Measurements from ENCODE around the gene ETS2.
"Not testable (repeated sequence)": the region's sequence is repeated elsewhere in the genome, so short reads cannot be mapped to it uniquely, and the experiment has no call there.

ETS2 gene

DNA sequence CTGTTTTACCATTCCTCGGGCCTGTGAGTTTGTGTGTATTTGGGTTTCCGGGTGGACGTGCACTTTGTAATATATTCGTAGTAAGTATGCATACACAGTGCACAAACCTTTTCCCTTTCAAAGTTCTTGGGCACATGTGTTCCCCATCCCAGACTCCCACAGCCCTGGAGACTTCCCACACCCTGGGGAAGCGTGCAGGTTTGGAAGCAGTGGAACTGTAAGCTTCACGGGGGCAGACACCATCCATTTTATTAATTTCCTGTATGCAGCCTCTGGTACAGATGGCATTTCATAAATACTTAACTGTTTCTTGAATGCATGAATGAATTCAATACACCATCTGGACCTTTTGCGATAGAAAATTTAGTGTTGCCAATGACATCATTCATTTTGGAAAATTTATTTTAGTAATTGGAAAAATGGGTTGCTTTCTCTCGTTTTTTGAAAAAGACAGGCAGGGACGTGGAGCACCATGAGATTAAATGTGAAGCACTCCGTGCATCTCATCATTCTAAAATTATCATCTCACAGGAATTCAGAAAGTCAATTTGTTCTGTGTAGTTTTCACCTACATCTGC lies 10.8 kb downstream of the ETS2 start:
- DNase-seq, result peak in 1 of 56 donors; percentile 16

DNA sequence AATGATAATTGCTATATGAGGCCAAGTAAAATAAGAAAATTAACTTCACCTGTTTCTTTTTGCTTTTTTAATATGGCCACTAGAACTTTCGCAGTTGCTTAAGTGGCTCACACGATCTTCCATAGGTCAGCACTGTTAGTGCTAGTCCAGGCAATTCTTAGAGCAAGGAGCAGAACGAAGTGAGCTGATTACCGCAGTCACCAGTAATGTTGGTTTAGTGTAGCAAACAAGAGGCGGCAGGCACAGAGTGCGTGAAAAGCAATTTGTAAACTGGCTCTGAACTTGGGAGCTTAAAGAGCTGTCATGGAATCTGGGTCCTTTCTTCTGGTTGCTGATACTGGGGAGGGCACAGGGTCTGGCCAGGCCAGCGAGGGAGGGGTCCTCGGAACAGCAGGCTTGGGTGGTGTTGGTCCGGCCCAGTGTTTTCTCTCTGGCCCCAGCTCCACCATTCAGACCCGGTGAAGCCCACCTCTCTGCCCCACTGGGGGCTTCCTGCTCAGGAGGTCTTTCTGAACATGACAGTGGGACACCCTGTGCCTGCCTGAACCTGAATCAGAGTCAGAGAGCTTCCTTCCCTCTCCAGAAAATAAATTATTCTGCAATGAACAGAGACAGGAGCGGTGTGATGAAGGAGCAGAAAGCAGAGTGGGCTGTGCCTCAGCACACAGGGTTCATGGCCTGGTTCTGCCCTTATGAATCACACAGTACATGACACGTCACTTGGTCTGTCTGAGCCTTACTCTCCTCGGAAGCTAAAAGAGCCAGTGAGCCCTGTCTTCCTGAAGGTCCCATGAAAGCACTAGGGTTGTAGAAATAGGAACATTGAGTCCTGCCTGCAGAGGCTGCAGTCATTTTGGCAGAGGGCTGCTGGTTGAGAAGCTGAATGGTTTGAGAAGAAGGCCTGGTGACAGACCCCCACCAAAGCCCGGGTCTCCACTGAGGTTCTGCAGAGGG lies 11.9 kb downstream of the ETS2 start:
- DNase-seq, result no peak

GRCh38 chr21:38818325-38818723 lies 12.6 kb downstream of the ETS2 start:
- DNase-seq, result no peak

DNA sequence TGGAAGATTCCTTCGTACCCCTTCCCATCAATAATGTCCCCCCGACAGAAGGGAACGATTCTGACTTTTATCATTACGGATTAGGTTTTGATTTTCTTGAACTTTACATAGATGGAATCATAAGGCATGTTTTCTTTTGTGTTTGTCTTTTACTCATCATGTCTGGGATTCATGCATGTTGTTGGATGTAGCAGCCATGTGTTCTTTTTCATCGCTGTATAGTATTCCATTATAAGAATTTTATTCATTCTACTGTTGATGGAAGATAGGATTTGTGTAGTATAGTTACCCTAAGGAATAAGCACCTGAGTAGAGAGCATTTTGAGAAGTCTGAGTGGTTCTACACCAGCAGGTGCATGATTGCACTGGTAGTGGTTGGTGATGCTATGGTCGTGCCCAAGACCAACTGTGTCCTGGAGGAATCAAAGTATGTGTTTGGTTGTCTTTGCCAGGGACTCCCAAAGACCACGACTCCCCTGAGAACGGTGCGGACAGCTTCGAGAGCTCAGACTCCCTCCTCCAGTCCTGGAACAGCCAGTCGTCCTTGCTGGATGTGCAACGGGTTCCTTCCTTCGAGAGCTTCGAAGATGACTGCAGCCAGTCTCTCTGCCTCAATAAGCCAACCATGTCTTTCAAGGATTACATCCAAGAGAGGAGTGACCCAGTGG lies 13.5 kb downstream of the ETS2 start:
- DNase-seq, result no peak

GRCh38 chr21:38819719-38820159 lies 14.0 kb downstream of the ETS2 start:
- DNase-seq, result no peak

DNA sequence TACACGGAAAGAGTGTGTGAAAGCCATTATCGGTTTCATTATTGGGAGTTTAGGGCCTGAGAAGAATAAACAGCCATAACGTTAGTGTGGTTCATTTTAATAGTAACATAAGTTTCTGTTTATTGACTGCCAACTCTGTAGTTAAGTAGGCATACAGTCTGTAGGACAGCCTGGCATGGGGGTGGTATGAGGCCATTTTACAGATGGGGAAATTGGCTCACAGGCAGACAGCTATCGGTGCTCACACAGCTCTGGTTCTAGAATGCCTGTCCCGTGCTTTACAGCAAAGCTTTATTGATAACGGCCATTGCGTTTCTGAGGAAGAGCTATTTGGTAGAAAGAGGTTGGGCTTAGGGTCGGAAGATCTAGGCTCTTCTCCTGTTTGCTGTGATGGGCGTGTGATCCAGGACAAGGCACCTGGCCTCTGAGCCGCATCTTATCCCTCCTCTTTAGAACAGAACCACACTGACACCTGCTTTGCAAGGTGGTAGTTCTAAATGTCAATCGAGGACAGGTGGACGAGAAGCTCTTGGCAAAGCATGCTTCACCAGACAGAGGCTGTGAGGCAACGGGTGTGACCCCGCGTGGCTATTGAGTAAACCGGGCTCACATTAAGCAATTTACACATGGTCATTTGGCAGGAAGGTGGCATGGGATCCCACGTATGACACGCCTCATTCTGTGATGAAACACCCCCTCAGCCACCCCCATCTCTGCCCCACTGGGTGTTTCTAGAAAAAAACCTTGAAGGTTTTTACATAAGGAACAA lies 14.9 kb downstream of the ETS2 start:
- DNase-seq, result no peak

DNA sequence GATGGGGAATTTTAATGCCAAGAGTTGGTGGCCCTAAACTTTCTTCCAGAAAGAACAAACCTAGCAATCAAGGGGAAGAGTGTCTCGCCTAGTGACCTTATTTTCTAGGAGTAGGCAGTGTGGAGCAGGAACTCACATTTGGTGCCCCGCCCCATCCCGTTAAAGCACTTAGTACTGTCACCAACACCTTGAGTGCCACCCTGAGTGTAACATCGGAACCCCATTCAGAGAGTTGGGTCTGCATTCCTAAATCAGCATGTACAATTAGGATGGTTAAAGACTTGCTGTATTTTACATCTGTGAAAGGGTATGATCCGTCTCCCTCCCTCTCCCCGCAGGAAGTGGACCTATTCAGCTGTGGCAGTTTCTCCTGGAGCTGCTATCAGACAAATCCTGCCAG lies 15.5 kb downstream of the ETS2 start:
- no peak for DNase-seq

GRCh38 chr21:38821959-38822682 lies 16.4 kb downstream of the ETS2 start:
- DNase-seq, result no peak

GRCh38 chr21:38822778-38823238 lies 17.1 kb downstream of the ETS2 start:
- no peak for DNase-seq

- DNase-seq, result no peak
These were observed 18.0 kb downstream of the ETS2 start for GRCh38 chr21:38823737-38824123.

DNA sequence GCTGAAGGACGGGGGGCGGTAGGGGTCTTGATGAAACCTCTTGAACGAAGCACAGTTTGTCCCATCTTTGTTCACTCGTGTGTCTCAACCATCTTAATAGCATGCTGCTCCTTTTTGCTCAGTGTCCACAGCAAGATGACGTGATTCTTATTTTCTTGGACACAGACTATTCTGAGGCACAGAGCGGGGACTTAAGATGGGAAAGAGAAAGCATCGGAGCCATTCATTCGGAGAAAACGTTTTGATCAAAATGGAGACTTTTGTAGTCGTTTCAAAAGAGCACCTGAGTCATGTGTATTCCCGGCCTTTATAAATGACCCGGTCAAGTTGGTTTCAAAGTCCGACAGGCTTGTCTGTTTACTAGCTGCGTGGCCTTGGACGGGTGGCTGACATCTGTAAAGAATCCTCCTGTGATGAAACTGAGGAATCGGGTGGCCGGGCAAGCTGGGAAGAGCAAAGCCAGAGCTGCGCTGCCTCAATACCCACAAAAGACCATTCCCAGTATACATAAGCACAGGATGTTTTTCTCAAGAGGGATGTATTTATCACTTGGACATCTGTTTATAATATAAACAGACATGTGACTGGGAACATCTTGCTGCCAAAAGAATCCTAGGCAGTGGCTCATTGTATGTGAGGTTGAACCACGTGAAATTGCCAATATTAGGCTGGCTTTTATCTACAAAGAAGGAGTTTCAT lies 18.5 kb downstream of the ETS2 start:
- no peak for DNase-seq

DNA sequence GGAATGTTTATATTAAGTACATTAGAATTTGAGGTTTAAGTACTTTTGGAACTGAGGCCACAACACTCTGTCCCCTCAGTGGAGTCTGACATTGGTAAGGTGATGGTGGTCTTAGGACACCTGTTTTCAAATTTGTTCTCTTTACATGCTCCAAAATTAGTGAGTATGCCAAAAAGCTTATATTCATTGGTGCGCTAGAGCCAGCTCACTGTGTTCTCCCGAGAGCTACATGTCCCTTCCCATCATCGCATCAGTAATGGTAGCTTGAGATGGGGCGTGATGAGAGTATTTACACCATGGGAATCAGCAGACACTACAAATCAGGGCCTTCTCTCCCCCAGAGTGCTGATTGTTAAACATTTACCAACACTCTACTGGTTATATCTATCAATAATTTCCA lies 19.5 kb downstream of the ETS2 start:
- no peak for DNase-seq

GRCh38 chr21:38825921-38826320 lies 20.2 kb downstream of the ETS2 start:
- DNase-seq, result no peak

GRCh38 chr21:38828111-38828510 lies 22.4 kb downstream of the ETS2 start:
- not testable (repeated sequence) for DNase-seq

- DNase-seq, result no peak
These were observed 25.2 kb downstream of the ETS2 start for GRCh38 chr21:38830671-38831525.

DNA sequence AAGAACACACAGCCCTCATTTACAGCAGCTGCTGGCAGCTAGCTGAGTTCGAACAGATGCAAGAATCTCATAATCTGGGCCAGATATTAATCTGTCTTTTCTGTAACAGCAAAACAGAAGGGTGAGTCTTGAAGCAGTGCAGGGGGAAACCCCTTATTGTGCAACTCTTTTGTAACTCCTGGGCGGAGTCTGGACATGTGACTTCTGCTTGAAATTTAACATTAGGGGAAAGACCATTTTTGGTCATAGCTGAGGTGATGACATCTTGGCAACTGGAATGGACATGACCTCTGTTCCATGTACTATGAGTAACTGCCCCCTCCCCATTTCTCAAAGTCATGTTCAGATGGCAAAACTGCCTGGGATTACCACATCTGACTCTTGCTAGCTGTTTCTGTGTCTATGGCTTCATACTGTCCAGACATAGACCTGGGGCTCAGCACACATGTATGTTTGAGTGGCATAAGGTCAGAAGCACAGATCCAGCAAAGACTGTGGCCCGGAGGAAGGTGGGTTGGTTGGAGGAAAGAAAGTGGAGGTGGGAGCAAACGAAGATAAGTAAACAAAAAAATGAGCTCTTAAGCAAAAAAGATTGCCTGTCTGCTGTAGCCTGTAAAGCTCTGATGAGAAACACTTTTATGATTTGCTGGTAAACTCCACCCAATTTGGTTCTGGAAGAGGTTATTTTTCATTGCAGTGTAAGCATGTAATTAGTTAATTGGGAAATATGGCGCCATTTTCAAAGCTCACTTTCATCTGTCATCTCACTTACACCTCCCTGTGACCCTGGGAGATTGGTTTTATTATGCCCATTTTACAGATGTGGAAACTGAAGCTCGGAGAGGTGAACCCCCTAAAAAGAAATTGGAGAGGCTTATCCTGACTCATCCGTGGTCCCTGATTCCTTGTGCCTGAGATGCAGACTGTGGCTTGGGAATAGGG lies 26.1 kb downstream of the ETS2 start:
- peak in 1 of 56 donors; percentile 13 for DNase-seq

DNA sequence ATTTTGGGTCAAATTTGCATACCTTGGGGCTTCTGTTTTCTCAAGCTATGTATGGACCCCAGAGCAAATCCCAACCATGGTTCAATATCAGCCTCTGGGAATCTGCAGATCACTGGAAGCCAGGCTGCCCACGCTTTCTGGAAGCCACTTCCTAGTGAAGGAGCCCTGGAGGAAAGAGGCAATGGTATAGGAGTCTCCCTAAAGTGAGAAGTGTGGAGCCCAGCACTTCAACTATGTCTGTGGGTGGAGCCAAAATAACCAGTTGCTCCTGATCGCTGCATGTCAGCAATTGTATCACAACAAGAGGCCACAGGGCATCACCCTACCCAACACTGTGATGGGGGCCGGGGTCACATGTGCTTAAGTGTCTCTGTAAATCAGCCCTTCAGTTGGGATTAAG lies 26.9 kb downstream of the ETS2 start:
- DNase-seq, result no peak

DNA sequence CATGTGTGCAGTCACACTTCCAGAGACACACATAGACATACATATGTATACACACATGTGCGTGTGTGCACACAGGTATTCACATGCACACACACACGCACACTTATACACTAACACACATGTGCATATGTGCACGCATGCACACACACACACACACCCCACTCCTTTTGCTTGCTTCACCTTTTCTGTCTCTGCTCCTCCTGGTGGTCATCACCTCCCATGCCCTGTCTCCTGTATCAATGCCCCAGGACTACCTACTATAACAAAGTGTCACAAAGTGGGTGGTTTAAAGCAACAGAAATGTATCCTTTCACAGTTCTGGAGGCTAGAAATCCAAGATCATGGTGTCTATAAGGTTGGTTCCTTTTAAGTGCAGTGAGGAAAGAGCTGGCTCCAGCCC lies 27.4 kb downstream of the ETS2 start:
- no peak for DNase-seq
